IPS-18a (cell line): Measurements from ENCODE around the gene HSP90B1.

Experiments used
- H3K27ac ChIP-seq: one replicate; pipeline ENCODE4 v1.5.1; 2013; ENCODE audit warnings: low read length
- H3K27me3 ChIP-seq: one replicate; pipeline ENCODE4 v1.6.1; 2013; ENCODE audit warnings: mild to moderate bottlenecking, low read length; ENCODE audit not compliant: control insufficient read depth, insufficient read depth
- H3K36me3 ChIP-seq: one replicate; pipeline ENCODE4 v1.6.1; 2013; ENCODE audit warnings: low read depth, low read length; ENCODE audit not compliant: control insufficient read depth
- H3K4me1 ChIP-seq: one replicate; pipeline ENCODE4 v1.6.1; 2013; ENCODE audit warnings: low read depth, low read length; ENCODE audit not compliant: control insufficient read depth
- H3K4me3 ChIP-seq: one replicate; pipeline ENCODE4 v1.5.1; 2013; ENCODE audit warnings: low read length
- H3K9ac ChIP-seq: one replicate; pipeline ENCODE4 v1.6.1; 2013; ENCODE audit warnings: mild to moderate bottlenecking, low read length, moderate library complexity
- H3K9me3 ChIP-seq: one replicate; pipeline ENCODE4 v1.6.1; 2013; ENCODE audit warnings: low read depth, low read length; ENCODE audit not compliant: control insufficient read depth

Gene HSP90B1

GRCh38 chr12:103986829-103987228 lies 56.6 kb downstream of the HSP90B1 start:
- H3K36me3 ChIP-seq = peaks cover 66% of the 10 kb centered on the region
- H3K9ac ChIP-seq = no peak overlapping the region
- no peaks in the 10 kb centered on the region for H3K27me3 ChIP-seq
- H3K9me3 ChIP-seq = no peaks in the 10 kb centered on the region
- H3K27ac ChIP-seq = no peak overlapping the region
- H3K4me3 ChIP-seq = no peak overlapping the region
- H3K4me1 ChIP-seq = no peaks in the 10 kb centered on the region

GRCh38 chr12:103994235-103994634 lies 64.0 kb downstream of the HSP90B1 start:
- Histone ChIP-seq H3K4me3 (no peak overlapping the region), H3K27ac (no peak overlapping the region)

GRCh38 chr12:103996595-103996994 lies 66.4 kb downstream of the HSP90B1 start:
- Histone ChIP-seq H3K4me1 (no peaks in the 10 kb centered on the region), H3K9me3 (no peaks in the 10 kb centered on the region), H3K27ac (no peak overlapping the region), H3K27me3 (no peaks in the 10 kb centered on the region), H3K4me3 (no peak overlapping the region), H3K9ac (no peak overlapping the region), H3K36me3 (no peaks in the 10 kb centered on the region)

More at GRCh38 chr12:103994235-103994634, 64.0 kb downstream of the HSP90B1 start:
- Histone ChIP-seq H3K4me1 (no peaks in the 10 kb centered on the region), H3K27me3 (no peaks in the 10 kb centered on the region), H3K36me3 (peaks cover 3% of the 10 kb centered on the region), H3K9ac (no peak overlapping the region), H3K9me3 (no peaks in the 10 kb centered on the region)

DNA sequence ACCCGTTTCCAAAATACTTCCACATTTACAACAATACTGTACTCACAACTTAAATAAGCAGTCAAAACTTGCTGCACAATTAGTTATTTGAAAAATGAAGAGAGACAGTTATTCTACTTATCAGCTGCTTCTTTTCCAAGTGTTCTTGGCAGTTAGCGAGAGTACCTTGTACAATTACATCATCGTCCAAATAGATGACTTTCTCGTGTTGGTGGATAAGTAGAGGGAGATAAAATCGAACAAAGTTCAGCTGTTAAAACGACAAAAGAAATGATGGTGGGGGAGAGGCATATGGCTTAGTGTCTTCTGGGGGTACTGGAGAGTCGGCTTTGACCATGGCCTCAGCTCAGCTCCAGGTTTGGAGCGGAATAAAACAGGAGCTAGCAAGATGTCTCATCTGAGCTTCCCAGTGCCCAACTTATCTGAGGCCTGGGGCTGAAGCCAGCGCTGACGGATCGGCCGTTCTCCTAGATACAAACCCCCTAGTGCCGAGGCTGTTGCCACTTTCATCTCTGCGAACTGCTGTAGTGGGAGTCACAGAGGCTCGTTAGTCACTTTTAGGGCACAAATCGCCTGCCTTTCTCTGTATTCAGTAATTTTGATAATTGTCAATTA lies 67.2 kb downstream of the HSP90B1 start:
- H3K4me1 ChIP-seq = no peaks in the 10 kb centered on the region
- no peak overlapping the region for H3K4me3 ChIP-seq
- no peaks in the 10 kb centered on the region for H3K36me3 ChIP-seq
- no peaks in the 10 kb centered on the region for H3K27me3 ChIP-seq
- no peak overlapping the region for H3K27ac ChIP-seq
- no peaks in the 10 kb centered on the region for H3K9me3 ChIP-seq
- H3K9ac ChIP-seq = no peak overlapping the region
